Measurements from ENCODE around the gene FKBP1B. TPM values are rescaled to one million over a fixed set of nuclear protein-coding genes. Genes with fewer than 3 reads are reported as not detected.

Gene FKBP1B
- total RNA-seq, 1 experiment from 2014 or later, result 0.71 TPM

Small RNA genes within 50 kb of the gene (small RNA-seq; reads per million reads assigned to genes)
- gene RNU6-370P, result not detected

Other genes with a start within 250 kb of the FKBP1B start
- gene ATAD2B, start 122.6 kb upstream of the FKBP1B start, total RNA-seq (2014; rRNA removed; shearing (Covaris generic); ENCODE audit: low replicate concordance), result 17.1 and 34.5 TPM in 2 replicates
- gene UBXN2A, start 109.3 kb upstream of the FKBP1B start, total RNA-seq (2014; rRNA removed; shearing (Covaris generic); ENCODE audit: low replicate concordance), result 11.0 and 12.0 TPM in 2 replicates
- not detected in 2 replicates for gene MFSD2B, start 39.7 kb upstream of the FKBP1B start, total RNA-seq (2014; rRNA removed; shearing (Covaris generic); ENCODE audit: low replicate concordance)
- 8.8 and 24.3 TPM in 2 replicates for gene WDCP, start 2.4 kb upstream of the FKBP1B start, total RNA-seq (2014; rRNA removed; shearing (Covaris generic); ENCODE audit: low replicate concordance)
- gene SF3B6, start 26.6 kb downstream of the FKBP1B start, total RNA-seq (2014; rRNA removed; shearing (Covaris generic); ENCODE audit: low replicate concordance), result 181 and 285 TPM in 2 replicates
- 3.4 and 13.5 TPM in 2 replicates for gene TP53I3, start 35.1 kb downstream of the FKBP1B start, total RNA-seq (2014; rRNA removed; shearing (Covaris generic); ENCODE audit: low replicate concordance)
- 2.1 TPM in 1 of 2 replicates, not detected in the other for gene PFN4, start 73.6 kb downstream of the FKBP1B start, total RNA-seq (2014; rRNA removed; shearing (Covaris generic); ENCODE audit: low replicate concordance)
- gene FAM228B, start 73.7 kb downstream of the FKBP1B start, total RNA-seq (2014; rRNA removed; shearing (Covaris generic); ENCODE audit: low replicate concordance), result 6.4 and 16.8 TPM in 2 replicates
- 0.25 TPM in 1 of 2 replicates, not detected in the other for gene FAM228A, start 125.3 kb downstream of the FKBP1B start, total RNA-seq (2014; rRNA removed; shearing (Covaris generic); ENCODE audit: low replicate concordance)

Measured in Karpas-422 (cell line).